B cell (primary cell): ENCODE results near the gene GLRX.

Source experiments
- CTCF ChIP-seq: fragments of 200-600 bp; IDR thresholded peaks from one replicate; pipeline ENCODE4 v1.8.0; 2022; ENCODE audit warnings: antibody characterized with exemption, mild to moderate bottlenecking
- EZH2 ChIP-seq: IDR thresholded peaks from 2 replicates; pipeline ENCODE4 v1.6.1; 2012; ENCODE audit warnings: borderline replicate concordance, low read depth, mild to moderate bottlenecking, moderate library complexity, low read length; ENCODE audit not compliant: insufficient read depth, poor library complexity, severe bottlenecking

- TF ChIP-seq CTCF (no peak), EZH2 (no peak)
These were observed 17.6 kb downstream of the GLRX start for GRCh38 chr5:95804736-95805539.
